Hepatocyte (in vitro differentiated cells): ENCODE results near the gene ZBED4. TPM values are rescaled to one million over a fixed set of nuclear protein-coding genes. Genes with fewer than 3 reads are reported as not detected.
A peak's percentile ranks its signal among the peaks of the same experiment; 100 is the strongest.

Source experiments
- DNase-seq: peaks from one replicate; pipeline ENCODE4 v3.0.0-alpha.2; 2016; ENCODE audit warnings: low spot score
- H2AFZ ChIP-seq: fragments of 200-600 bp; sonication (generic); 2 replicates; pipeline ENCODE4 v1.6.0; 2016; ENCODE audit warnings: antibody characterized with exemption, mild to moderate bottlenecking
- H3K27ac ChIP-seq: fragments of 200-600 bp; sonication (generic); 2 replicates; pipeline ENCODE4 v1.5.1; 2016; ENCODE audit warnings: mild to moderate bottlenecking
- H3K27me3 ChIP-seq: fragments of 200-600 bp; sonication (generic); 2 replicates; pipeline ENCODE4 v1.6.1; 2016
- H3K36me3 ChIP-seq: fragments of 200-600 bp; sonication (generic); replicated peaks from 2 replicates; pipeline ENCODE4 v1.5.1; 2016; ENCODE audit warnings: low read depth; ENCODE audit not compliant: insufficient read depth
- H3K4me1 ChIP-seq: fragments of 200-600 bp; sonication (generic); 2 replicates; pipeline ENCODE4 v1.5.1; 2016; ENCODE audit warnings: mild to moderate bottlenecking, moderate library complexity; ENCODE audit not compliant: insufficient read depth
- H3K4me2 ChIP-seq: fragments of 200-600 bp; sonication (generic); 2 replicates; pipeline ENCODE4 v1.6.0; 2016
- H3K4me3 ChIP-seq: fragments of 200-600 bp; sonication (generic); 2 replicates; pipeline ENCODE4 v1.5.1; 2016; ENCODE audit warnings: mild to moderate bottlenecking
- H3K79me2 ChIP-seq: fragments of 200-600 bp; sonication (generic); 2 replicates; pipeline ENCODE4 v1.6.0; 2017; ENCODE audit warnings: mild to moderate bottlenecking
- H3K9me2 ChIP-seq: fragments of 200-600 bp; sonication (generic); replicated peaks from 2 replicates; pipeline ENCODE4 v1.6.0; 2017; ENCODE audit warnings: mild to moderate bottlenecking; ENCODE audit not compliant: insufficient read depth
- H3K9me3 ChIP-seq: fragments of 200-600 bp; sonication (generic); 2 replicates; pipeline ENCODE4 v1.5.1; 2016; ENCODE audit warnings: low read depth, mild to moderate bottlenecking
- H4K20me1 ChIP-seq: fragments of 200-600 bp; sonication (generic); 2 replicates; pipeline ENCODE4 v1.6.0; 2016; ENCODE audit warnings: mild to moderate bottlenecking; ENCODE audit not compliant: insufficient read depth, poor library complexity, severe bottlenecking
- CTCF ChIP-seq: fragments of 200-600 bp; sonication (generic); IDR thresholded peaks from 2 replicates; pipeline ENCODE4 v1.5.1; 2016; ENCODE audit warnings: antibody characterized with exemption, mild to moderate bottlenecking; ENCODE audit not compliant: poor library complexity
- EZH2 ChIP-seq: fragments of 200-600 bp; sonication (generic); IDR thresholded peaks from 2 replicates; pipeline ENCODE4 v1.6.1; 2016; ENCODE audit warnings: antibody characterized with exemption, mild to moderate bottlenecking, borderline replicate concordance
- EZH2phosphoT487 ChIP-seq: fragments of 200-600 bp; sonication (generic); IDR thresholded peaks from one replicate; pipeline ENCODE4 v1.6.1; 2018; ENCODE audit warnings: antibody characterized with exemption, mild to moderate bottlenecking, low read depth, moderate library complexity; ENCODE audit not compliant: unreplicated experiment, severe bottlenecking
- WGBS: methylation state at CpG from one replicate; pipeline ENCODE4 v1.1.6; 2016; ENCODE audit warnings: low lambda C conversion rate; ENCODE audit errors: missing lambda C conversion rate; 5-methylcytosine and 5-hydroxymethylcytosine counted together
- polyA plus RNA-seq: library from polyadenylated mRNA; unstranded; fragments of >200 nt; fragmentation: Nextera tagmentation; extraction: Ambion mirVana; gene quantifications from 2 replicates; pipeline ENCODE4 v1.2.1, GENCODE V29; 2016
- total RNA-seq: library from RNA; depleted of rRNA; stranded (reverse); fragments of >200 nt; gene quantifications from 2 replicates; pipeline ENCODE4 v1.2.3, GENCODE V29; 2014

Gene ZBED4
- total and polyA plus RNA-seq, 2 experiments from 2014 or later: 14.9 to 16.3 TPM

DNA sequence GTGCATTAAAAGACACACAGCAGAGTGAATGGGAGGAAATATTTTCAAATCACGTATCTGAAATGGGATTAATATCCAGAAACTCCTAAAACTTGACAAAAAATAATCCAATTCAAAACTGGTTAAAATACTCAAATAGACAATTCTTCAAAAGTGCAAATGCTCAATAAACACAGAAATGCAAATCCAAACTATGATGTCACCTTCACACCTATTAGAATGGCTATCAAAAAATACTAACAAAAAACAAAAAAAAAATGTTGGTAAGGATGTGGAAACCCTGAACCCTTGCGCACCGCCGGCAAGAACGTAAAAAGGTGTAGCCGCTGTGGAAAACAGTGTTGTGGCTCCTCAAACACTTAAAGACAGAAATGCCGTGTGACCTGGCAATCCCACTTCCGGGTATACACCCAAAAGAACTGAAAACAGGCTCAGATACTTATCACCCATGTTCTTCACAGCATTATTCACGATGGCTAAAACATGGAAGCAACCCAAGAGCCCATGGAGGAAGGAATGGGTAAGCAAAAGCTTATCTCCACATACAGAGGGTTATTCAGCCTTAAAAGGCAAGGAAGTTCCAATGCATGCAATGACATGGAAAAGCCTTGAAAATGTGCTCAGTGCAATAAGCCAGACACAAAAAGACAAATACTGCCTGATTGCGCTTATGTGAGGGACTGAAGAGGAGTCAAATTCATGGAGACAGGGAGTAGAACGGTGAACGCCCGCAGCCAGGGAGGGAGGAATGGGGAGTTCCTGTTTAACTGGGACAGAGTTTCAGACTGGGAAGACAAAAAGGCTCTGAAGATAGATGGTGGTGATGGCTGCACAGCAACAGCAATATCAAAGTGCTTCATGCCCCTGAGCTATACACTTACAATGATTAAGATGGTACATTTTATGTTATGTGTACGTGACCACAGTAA is 45.6 kb upstream of the ZBED4 start:
- peaks cover 100% of the 10 kb centered on the region for H3K79me2 ChIP-seq
- no peak overlapping the region for H3K4me2 ChIP-seq
- no peak overlapping the region for H3K4me3 ChIP-seq
- no peaks in the 10 kb centered on the region for H3K9me2 ChIP-seq
- no peaks in the 10 kb centered on the region for H3K27me3 ChIP-seq
- H3K9me3 ChIP-seq: no peaks in the 10 kb centered on the region
- WGBS: 90% methylated on average over 14 of the region's 14 CpGs
- peaks cover 100% of the 10 kb centered on the region for H4K20me1 ChIP-seq
- TF ChIP-seq EZH2 (no peak), EZH2phosphoT487 (no peak), CTCF (no peak)
- DNase-seq: no peak
- peak overlapping the region; percentile 22 for H3K27ac ChIP-seq
- no peak overlapping the region for H2AFZ ChIP-seq
- no peaks in the 10 kb centered on the region for H3K36me3 ChIP-seq
- peaks cover 4% of the 10 kb centered on the region for H3K4me1 ChIP-seq

DNA sequence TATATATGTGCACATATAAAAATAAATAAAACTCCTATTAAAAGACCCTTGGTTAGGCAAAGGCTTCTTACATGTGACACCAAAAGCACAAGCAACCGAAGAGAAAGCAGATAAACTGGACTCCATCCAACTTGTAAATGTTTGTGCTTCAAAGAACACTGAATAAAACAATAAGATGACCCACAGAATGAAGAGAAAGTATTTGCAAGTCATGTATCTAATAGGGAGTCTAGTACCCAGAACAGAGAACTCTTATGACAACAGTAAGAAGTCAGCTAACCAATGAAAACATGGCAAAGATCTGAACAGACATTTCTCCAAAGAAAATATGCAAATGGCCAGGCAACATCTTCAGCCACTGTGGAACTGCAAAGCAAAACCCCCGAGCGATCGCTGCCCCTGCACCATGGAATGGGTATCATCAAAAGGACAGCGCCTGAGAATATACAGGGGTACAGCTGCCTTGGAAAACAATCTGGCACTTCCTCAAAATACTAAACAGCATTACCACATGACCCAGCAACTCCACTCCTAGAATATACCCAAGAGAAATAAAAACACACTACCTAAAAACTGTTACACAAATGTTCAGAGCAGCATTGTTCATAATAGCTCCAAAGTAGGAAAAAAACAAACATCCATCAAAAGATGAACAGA is 43.2 kb upstream of the ZBED4 start:
- peaks cover 100% of the 10 kb centered on the region for H3K79me2 ChIP-seq
- H2AFZ ChIP-seq: no peak overlapping the region
- H3K9me2 ChIP-seq: no peaks in the 10 kb centered on the region
- H3K36me3 ChIP-seq: no peaks in the 10 kb centered on the region
- H3K27me3 ChIP-seq: no peaks in the 10 kb centered on the region
- no peak overlapping the region for H3K4me2 ChIP-seq
- no peak overlapping the region for H3K27ac ChIP-seq
- no peak for DNase-seq
- H3K9me3 ChIP-seq: no peaks in the 10 kb centered on the region
- WGBS: 91% methylated on average over 5 of the region's 5 CpGs
- H3K4me1 ChIP-seq: peaks cover 4% of the 10 kb centered on the region
- TF ChIP-seq EZH2phosphoT487 (no peak), EZH2 (no peak), CTCF (no peak)
- H4K20me1 ChIP-seq: peaks cover 100% of the 10 kb centered on the region
- H3K4me3 ChIP-seq: no peak overlapping the region

GRCh38 chr22:49811020-49811791 is 42.4 kb upstream of the ZBED4 start:
- H3K9me3 ChIP-seq: no peaks in the 10 kb centered on the region
- DNase-seq: no peak
- H4K20me1 ChIP-seq: peaks cover 100% of the 10 kb centered on the region
- H3K27ac ChIP-seq: no peak overlapping the region
- WGBS: 92% methylated on average over 18 of the region's 18 CpGs
- H2AFZ ChIP-seq: no peak overlapping the region
- no peaks in the 10 kb centered on the region for H3K9me2 ChIP-seq
- H3K36me3 ChIP-seq: no peaks in the 10 kb centered on the region
- H3K79me2 ChIP-seq: peaks cover 100% of the 10 kb centered on the region
- no peak for TF ChIP-seq EZH2phosphoT487
- TF ChIP-seq CTCF: no peak
- TF ChIP-seq EZH2: no peak
- no peak overlapping the region for H3K4me3 ChIP-seq
- H3K27me3 ChIP-seq: no peaks in the 10 kb centered on the region
- peaks cover 4% of the 10 kb centered on the region for H3K4me1 ChIP-seq
- no peak overlapping the region for H3K4me2 ChIP-seq
